Erythroblast (primary cell): ENCODE measurements around the gene TEX14.

Experiments used
- GATA1 ChIP-seq: IDR thresholded peaks from 2 replicates; pipeline ENCODE4 v1.6.1; 2011; ENCODE audit warnings: low read depth, mild to moderate bottlenecking, control low read depth, low read length, moderate library complexity
- POLR2A ChIP-seq: IDR thresholded peaks from 2 replicates; pipeline ENCODE4 v1.6.1; 2011; ENCODE audit warnings: mild to moderate bottlenecking, low read length

GRCh38 chr17:58710948-58711552, 19.2 kb upstream of the TEX14 start:
- TF ChIP-seq POLR2A = no peak
- no peak for TF ChIP-seq GATA1
